ENCODE measurements around the gene ENTPD8.
A peak's percentile ranks its signal among the peaks of the same experiment; 100 is the strongest.

The ENTPD8 gene

DNA sequence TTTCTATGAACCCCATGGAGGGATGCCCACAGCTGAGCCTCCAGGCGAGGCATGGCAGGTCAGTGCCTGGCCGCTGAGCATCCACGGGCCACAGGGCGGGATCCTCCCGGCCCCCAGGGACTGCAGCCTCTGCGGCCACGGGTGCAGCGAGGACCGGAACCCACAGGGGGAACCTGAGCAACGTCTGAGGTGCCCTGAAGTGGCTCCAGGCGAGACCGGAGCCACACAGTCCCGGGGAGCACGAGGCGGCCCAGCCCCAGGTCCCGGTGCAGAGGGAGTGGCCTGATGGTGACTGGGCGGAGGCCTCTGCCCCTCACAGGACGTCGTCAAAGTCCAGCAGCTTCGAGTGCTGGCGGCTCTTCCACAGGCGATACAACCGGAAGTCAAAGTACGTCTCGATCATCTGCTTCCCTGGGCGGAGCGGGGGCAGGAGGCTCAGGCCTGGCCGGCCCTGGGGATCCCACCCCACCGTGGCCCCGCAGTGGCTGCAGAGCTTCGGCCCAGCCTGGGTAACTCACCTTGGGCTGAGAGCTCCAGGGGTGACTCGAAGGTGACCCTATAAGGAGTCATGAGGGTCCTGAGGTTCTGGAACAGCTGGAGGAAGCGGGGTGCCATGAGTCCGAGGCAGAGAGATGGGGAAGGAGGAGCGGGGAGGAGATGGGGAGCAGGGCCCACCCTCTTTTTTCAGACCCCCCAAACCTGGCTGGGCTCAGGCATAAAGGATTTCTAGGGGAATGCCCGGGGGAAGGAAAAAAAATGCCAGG is 8.1 kb upstream of the ENTPD8 start:
- DNase-seq (ENCODE audit: low read depth, low spot score): no peak
- H3K27ac ChIP-seq: no peak overlapping the region

DNA sequence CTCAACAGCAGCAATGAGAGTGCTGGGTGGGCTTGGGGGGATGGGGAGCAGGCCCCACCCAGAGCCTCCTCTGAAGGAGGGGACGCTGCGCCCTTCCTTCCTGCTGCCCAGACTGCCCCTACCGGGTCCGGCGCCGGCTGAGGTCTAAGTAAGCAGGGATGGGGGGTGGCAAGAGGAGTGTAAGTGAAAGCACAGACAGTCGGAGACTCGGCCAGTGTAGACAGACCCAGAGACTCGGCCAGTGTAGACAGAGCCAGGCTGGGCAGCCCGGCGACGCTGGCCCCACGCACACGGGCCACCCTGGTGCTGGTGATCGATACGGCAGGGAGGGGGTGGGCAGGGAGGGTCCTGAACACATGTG is 7.4 kb upstream of the ENTPD8 start:
- H3K27ac ChIP-seq: no peak overlapping the region
- DNase-seq (ENCODE audit: low read depth, low spot score): no peak

DNA sequence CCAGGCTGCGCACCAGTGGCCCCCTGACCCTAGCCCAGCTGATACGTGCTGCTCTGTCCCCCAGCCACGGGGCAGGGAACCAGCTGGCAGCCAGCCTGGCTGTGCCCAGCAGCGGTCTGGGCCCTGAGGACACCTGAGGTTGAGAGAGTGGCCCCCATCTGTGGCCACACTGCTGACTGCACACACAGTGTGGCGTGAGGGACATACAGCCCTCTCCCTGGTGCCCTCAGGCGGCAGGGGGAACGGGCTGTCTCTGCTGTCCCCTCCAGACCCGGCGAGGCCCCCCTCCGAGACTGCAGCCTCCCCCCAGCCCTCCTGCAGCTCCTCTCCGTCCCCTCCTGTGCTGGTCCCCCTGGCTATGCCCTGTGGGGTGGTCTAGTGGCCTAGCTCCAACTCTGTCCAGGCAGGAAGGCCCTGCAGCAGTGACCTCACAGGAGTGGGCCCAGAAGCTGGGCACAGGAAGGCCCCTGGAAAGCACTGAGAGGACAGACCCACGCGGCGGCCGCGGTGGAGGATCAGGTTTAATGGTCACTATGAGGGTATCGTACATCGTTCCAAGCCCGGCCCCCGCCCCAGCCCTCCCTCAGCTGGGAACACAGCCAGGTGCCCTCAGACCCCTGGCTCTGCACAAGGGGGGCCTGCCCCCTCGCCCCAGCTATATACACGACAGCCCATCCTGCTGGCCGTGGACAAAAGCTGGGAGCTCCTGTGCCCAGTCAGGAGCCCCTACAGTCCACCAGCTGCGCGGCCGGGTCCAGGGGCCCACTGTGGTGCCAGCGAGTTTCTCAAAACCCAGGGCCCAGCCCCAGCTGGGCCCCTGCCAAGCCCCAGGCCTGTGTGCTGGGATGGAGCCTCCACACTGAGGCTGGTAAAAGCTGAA is 6.8 kb upstream of the ENTPD8 start:
- no peak for DNase-seq (ENCODE audit: low read depth, low spot score)
- no peak overlapping the region for H3K27ac ChIP-seq

DNA sequence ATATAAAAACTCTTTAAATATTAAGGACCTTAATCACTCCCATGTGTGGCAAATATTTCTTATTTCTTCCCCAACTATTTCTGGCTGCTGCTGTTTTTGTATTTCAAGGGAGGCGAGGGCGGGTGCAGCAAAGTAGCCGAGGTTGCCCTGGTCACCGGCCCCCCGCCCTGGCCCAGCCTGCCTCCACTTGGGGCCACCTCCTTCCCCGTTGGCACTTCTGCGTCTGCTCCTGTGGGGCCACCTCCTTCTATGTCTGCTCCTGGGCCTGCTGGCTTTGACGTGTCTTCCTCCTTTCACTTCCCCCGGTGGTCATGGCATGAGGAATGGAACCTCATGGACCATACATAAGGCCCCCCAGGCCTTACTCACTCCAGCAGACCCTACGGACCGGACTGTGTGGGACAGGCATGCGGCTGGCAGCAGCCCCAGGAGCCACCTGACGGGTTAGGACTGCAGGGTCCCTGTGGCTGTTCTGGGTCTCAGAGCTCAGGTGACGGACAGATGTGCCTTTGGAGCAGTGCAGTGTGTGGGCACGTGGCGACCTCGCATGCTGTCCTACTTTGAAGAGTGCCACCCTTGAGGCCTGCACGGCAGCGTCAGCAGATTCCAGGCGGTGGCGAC is 5.8 kb upstream of the ENTPD8 start:
- no peak overlapping the region for H3K27ac ChIP-seq
- DNase-seq (ENCODE audit: low read depth, low spot score): no peak

DNA sequence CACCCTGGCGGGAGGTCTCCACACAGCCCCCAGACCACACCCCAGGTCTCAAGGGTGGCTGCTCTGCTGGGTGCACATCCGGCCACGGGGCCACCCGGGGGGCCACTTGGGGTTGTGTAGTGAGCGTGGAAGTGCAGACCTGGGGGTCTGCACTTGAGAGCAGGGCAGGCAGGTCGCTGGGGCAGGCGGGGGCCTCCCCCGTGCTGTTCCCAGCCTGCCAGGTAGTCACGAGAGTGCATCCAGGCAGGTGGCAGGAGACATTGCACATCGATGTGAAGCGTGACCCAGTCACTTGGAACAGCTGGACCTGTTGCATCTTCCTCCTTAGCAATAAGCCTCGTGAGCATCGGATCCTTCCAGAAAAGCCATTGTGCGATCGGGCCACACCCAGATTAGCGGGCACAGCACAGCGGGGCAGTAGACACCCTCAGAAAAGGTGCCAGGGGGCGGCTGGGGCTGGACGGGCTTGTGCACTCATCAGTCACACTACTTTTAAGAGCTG is 4.8 kb upstream of the ENTPD8 start:
- DNase-seq (ENCODE audit: low read depth, low spot score): no peak
- no peak overlapping the region for H3K27ac ChIP-seq

DNA sequence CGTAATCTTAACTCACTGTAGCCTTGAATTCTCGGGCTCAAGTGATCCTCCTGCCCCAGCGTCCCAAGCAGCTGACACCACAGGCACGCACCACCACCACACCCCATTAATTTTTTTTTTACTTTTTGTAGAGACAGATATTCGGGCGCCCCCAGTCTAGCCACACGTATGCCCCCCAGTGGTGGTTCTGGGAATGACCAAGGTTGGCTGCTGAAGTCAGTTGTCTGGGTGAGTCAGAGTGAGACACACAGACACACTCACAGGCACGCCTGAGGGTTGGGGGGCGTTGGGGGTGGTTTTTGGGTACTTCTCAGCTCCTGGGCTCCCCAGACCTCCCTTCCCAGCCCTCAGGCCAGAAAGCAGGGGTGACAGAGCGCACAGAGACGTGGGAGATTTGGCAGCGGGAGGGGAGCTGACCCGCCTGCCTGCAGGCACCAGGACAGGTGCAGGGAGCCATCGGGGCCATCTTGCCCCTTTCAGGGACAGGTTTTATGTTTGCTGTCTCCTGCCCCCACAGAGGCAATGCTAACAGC is 4.2 kb upstream of the ENTPD8 start:
- no peak overlapping the region for H3K27ac ChIP-seq
- DNase-seq (ENCODE audit: low read depth, low spot score): peak; percentile 22

DNA sequence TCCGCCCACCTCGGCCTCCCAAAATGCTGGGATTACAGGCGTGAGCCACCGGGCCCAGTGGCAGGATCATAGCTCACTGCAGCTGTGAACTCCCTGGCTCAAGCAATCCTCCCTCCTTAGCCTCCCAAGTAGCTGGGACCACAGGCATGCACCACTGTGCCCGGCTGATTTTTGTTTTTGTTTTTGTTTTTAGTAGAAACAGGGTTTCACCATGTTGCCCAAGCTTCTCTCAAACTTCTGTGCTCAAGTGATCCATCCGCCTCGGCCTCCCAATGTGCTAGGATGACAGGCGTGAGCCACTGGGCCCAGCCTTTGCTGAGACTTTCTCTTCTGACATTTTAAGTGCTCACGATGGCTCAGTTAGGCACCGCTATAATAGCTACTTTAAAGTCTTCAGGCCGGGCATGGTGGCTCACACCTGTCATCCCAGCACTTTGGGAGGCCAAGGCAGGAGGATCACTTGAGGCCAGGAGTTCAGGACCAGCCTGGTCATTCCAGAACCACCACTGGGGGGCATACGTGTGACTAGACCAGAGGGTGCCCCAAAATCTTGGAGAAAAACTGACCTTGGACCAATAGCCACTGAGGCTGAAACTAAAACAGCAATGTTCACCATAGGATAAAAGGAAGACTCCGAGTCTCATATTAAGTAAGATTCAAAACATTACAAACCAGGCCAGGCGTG is 3.1 kb upstream of the ENTPD8 start:
- DNase-seq (ENCODE audit: low read depth, low spot score): no peak

DNA sequence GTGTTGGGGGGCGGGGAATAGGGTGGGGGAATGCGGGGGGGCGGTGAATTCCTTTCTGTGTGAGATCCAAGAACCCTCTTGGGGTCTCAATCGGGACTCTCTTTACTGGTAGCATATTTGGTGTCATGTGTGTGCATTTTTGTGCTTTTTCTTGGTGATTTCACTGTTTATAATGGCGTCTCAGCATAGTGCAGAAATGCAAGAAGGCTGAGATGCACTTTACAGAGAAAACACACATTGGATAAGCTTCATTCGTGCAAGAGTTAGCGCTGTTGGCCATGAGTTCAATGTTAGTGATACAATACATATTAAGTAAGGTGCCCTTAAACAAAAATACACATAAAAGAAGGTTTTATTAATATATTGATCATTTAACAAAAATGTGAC is 771 bp upstream of the ENTPD8 start:
- H3K27ac ChIP-seq: no peak overlapping the region
- no peak for DNase-seq (ENCODE audit: low read depth, low spot score)

More for the DNA sequence above, 3.1 kb upstream of the ENTPD8 start:
- H3K27ac ChIP-seq: no peak overlapping the region

DNA sequence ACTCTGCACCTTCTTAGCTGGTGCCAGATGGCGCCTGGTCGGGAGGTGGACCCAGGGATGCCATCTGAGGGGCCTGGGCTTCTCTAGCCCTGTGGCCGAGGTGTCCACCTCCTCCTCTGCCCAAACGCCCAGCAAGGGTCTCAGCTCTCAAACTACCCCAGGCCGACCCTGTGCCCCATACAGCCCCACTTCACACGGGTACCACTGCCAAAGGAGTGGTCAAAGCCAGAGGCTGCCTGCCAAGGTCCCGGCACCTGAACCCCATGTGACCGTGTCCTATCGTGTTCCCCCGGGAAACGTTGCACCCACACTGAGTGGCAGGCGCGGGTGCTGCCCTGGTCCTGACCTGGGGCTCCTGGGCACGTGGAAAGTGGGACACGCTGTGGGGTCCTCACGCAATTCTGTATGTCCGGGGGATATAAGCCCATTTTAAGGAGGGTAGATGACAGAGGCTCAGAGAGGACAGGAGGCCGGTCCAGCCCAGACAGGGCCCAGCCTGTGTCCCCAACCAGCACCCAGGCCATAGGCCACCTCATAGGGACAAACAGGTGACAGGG is 1.9 kb downstream of the ENTPD8 start:
- no peak for DNase-seq (ENCODE audit: low read depth, low spot score)
- H3K27ac ChIP-seq: no peak overlapping the region

DNA sequence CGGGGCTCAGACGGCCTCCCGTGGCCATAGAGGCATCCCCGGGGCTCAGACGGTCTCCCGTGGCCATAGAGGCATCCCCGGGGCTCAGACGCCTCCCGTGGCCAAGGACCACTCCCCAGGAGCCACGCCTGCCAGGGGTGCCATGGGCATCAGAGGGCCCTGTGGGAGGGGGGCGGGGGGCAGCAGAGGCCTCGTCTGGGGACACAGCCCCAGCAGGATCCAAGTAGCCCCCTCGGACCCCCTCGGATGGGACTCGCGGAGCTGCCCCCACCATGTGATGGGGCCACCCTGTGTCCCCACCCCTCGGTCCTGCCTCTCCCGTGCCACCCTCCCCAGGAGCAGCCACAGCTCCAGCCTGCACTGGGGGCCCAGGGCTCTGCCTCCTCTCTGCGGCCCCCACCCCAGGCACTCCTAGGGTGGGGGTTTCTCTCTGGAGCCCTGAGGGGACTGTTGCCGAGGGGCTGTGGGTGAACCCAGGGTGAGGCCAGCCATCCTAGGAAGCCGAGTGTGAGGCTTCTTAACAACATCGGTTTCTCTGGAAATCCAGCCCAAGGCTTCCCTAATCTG is 2.5 kb downstream of the ENTPD8 start:
- H3K27ac ChIP-seq: no peak overlapping the region
- DNase-seq (ENCODE audit: low read depth, low spot score): no peak

DNA sequence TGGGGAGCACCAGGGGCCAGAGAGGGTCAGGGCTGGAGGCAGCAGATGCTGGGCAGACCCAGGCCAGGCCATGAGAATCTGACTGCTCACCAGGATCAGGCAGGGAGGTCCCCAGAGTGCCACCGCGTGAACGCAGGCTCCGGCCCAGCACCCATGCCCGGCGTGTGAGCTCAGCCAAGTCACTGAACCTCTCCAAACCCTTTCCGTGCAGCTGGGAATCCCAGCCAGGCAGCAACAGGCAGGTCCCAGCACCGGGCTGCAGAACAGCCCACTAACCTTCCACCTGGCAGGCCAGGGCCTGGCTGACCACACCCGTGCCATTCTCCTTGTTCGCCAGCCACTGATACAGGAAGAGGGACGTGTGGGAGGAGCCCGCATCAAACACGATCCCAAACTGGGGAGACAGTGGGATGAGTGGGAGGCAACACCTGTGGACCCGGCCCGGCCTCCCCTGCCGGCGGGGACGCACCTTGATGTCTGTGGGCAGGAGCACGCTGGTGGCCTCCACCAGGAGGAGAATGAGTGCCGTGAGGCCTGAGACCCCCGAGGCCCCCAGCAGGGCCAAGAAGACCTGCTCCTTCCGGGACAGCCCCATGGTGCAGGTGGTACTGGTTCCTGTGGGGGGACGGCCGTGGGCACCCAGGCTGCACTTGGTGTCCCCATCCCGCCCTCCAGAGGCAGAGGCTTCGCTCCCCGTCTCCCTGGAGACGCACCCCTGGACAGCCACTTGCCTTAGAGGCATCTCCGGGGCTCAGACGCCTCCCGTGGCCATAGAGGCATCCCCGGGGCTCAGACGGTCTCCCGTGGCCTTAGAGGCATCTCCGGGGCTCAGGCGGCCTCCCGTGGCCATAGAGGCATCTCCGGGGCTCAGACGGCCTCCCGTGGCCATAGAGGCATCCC is 3.2 kb downstream of the ENTPD8 start:
- H3K27ac ChIP-seq: no peak overlapping the region
- DNase-seq (ENCODE audit: low read depth, low spot score): no peak

DNA sequence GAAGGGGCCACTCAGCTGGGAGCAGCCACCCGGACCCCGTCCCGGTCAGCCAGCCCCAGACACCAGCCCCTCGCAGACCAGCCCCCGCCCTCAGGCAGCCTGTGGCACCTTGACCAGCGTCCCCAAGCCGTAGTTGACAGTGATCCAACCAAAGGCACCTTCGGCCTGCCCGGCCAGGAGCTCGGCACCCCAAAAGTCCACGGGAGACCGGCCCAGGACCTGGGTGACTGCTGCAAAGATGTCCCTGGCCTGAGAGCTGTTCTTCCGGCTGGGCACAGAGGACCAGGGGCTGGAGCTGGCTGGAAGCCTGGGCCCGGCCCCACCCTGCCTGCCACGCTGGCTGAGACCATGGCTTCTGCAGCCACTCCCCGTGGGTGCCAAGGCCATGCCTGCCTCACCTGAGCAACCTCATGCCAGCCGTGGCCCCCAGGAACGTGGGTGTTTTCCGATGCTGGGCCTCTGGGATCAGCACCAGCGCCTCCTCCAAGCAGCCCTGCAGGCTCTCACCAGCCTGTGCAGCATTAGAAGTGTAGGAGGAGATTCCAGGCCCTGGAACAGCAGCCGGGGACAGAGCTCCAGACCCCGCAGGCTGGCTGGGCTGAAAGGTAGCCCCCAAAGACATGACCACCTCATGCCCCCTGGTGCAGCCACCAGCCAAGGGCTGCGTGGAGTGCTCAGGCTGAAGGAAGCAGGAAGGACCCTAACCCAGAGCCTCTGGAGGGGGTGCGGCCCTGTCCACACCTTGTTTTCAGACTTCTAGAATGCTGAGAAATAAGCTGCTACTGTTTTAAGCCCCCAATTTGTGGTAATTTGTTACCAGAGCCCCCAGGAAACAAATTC is 4.2 kb downstream of the ENTPD8 start:
- no peak for DNase-seq (ENCODE audit: low read depth, low spot score)
- H3K27ac ChIP-seq: no peak overlapping the region

DNA sequence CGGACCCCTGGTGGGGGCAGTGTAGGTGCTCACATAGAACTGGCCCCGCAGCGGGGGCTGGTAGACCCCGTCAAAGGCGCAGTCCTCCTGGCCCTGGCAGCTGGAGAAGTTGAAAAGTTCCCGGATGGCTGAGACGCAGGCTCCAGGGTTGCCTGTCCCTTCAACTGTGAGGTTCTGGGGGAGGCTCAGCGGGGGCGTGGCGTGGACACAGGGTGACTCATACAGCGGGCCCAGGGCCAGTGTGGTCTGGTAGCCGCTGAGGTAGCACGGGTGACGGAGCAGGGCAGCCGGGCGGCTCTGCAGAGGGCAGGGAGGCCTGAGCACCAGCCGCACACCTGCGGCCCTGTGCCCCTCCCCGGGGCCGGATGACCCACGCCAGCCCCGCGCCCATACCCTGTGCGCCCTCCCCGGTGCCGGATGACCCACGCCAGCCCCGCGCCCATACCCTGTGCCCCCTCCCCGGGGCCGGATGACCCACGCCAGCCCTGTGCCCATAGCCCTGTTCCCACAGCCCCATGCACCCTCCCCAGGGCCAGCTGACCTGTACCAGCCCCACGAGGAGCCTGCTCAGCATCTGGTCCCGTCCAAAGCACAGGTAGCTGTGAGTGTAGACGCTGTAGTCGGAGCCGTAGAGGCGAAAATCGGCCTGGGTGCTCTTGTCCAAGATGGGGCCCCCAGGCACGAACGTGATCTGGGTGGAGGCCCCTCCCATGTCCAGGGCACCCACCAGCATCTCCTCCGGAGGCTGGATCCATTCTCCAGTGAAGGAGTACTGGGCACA is 5.0 kb downstream of the ENTPD8 start:
- no peak overlapping the region for H3K27ac ChIP-seq
- DNase-seq (ENCODE audit: low read depth, low spot score): no peak

DNA sequence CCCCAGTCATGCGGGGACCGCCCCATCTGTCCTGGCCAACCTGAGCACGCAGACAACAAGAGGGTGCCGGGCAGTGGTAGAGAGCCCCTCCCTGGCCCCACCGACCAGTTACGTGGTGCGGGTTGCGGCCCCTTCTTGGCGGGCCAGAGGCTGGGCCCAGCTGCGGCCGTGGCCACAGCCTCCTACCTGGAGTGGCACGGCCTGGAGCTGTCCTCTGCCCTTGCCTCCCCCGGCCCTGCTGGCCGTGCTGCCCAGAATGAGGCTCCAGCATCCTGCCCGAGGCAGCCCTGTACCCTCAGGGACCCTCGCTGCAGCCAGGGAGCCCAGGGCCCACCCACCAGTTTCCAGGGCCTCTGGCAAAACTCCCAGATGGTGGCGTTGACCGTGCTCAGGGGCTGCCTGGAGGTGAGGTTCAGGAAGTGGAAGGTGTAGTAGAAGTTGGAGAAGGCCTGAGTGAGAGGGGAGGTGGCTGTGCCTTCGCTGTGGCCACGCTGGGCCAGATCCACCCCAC is 5.7 kb downstream of the ENTPD8 start:
- no peak for DNase-seq (ENCODE audit: low read depth, low spot score)
- H3K27ac ChIP-seq: no peak overlapping the region

DNA sequence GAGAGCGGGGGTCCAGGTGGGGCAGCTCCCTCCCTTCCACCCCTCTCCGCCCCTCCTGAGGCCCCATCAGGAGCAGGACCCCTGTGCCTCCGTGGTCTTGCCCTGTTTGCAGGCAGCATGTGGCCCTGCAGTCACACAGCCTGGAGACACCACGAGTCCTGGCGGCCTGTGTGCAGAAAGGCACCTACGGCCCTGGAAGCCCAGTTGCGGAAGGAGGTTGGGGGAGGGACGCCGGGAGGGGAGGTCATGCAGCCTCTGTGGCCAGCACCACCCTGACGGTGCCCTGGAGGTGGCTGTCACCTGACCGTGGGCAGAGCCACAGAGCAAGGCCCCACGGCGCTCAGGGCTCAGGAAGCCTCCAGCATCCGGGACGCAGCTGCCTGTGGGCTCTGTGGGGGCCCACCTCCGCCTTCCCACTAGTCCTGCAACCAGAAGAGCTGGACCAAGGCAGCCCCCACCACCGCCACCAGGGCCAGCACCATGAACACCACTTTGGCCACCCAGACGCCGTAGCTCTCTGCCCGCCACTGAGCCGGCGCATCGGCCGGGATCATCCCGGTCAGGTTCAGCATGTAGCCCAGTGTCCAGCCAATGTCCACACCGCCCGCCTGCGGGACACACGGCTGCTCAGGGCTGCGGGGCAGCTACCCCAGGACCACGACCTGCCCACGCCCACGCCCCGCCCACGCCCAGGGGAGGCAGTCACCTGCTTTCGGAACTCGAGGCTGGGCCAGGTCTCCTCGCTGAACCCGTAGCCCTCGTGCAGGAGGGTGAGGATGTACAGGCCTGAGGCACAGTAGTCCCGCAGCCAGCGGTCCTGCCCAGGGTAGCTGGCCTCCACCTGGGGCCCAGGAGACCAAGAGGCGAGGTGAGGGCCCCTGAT is 6.4 kb downstream of the ENTPD8 start:
- no peak for DNase-seq (ENCODE audit: low read depth, low spot score)
- no peak overlapping the region for H3K27ac ChIP-seq

DNA sequence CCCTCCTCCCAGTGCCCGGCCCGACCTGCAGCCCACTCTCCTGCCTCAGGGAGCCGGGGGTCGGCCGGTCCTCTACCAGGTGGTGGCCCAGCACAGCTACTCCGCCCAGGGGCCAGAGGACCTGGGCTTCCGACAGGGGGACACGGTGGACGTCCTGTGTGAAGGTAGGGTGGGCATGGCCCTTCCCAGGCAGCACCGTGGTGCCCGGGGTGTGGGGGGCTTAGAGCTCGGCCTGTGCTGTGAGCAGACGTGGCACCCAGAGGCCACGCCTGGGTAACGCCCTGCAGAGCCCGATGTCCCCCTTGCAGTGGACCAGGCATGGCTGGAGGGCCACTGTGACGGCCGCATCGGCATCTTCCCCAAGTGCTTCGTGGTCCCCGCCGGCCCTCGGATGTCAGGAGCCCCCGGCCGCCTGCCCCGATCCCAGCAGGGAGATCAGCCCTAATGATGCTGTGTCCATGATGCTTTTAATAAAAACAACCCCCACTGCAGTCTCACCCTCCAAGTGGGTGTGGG is 7.2 kb downstream of the ENTPD8 start:
- DNase-seq (ENCODE audit: low read depth, low spot score): no peak
- H3K27ac ChIP-seq: no peak overlapping the region
